ENCODE measurements around the gene SCAND1. TPM values are rescaled to one million over a fixed set of nuclear protein-coding genes. Genes with fewer than 3 reads are reported as not detected.

The SCAND1 gene
- total and polyA plus RNA-seq, 9 of the 15 experiments (the other 6 are each of a cell fraction or from before 2014, with no cell fraction given) = 0.08 to 94.0 (median 5.8) TPM

- TF ChIP-seq, protein P1, sequence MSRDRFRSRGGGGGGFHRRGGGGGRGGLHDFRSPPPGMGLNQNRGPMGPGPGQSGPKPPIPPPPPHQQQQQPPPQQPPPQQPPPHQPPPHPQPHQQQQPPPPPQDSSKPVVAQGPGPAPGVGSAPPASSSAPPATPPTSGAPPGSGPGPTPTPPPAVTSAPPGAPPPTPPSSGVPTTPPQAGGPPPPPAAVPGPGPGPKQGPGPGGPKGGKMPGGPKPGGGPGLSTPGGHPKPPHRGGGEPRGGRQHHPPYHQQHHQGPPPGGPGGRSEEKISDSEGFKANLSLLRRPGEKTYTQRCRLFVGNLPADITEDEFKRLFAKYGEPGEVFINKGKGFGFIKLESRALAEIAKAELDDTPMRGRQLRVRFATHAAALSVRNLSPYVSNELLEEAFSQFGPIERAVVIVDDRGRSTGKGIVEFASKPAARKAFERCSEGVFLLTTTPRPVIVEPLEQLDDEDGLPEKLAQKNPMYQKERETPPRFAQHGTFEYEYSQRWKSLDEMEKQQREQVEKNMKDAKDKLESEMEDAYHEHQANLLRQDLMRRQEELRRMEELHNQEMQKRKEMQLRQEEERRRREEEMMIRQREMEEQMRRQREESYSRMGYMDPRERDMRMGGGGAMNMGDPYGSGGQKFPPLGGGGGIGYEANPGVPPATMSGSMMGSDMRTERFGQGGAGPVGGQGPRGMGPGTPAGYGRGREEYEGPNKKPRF (IDR thresholded peaks at IDR 0.05; ENCODE audit: low read depth, low read length) = no peak
- TF ChIP-seq GTF2A2 (tag; IDR thresholded peaks at IDR 0.05) (no peak), ZNF766 (CRISPR knock-in tag; conservative IDR thresholded peaks at IDR 0.05) (no peak), MYC (IDR thresholded peaks at IDR 0.05; ENCODE audit: low read depth, low read length) (no peak), MYC (CRISPR knock-in tag; IDR thresholded peaks at IDR 0.05; ENCODE audit: borderline replicate concordance, low read depth) (no peak), IFI16 (CRISPR knock-in tag; IDR thresholded peaks at IDR 0.05) (no peak), SPI1 (IDR thresholded peaks at IDR 0.05; ENCODE audit: borderline replicate concordance, low read depth, low read length) (no peak), MCM3 (IDR thresholded peaks at IDR 0.05) (no peak), GATAD2B (IDR thresholded peaks at IDR 0.05; ENCODE audit: borderline replicate concordance) (no peak), CHAMP1 (IDR thresholded peaks at IDR 0.05) (no peak), BDP1 (IDR thresholded peaks at IDR 0.05; ENCODE audit: insufficient read depth, insufficient read length) (no peak), CTBP1 (IDR thresholded peaks at IDR 0.05; ENCODE audit: borderline replicate concordance) (peak; percentile 63), CBFB (CRISPR knock-in tag; IDR thresholded peaks at IDR 0.05) (no peak), WHSC1 (IDR thresholded peaks at IDR 0.05; ENCODE audit: low read length) (no peak), E2F6 (IDR thresholded peaks at IDR 0.05; ENCODE audit: borderline replicate concordance in 1 of 2, extremely low read depth in 1 of 2, insufficient read depth in 1 of 2, insufficient read length in 1 of 2, low read depth in 1 of 2, low read length in 1 of 2, poor library complexity in 1 of 2, severe bottlenecking in 1 of 2) (no peak), PBX2 (CRISPR knock-in tag; IDR thresholded peaks at IDR 0.05; ENCODE audit: low read depth) (no peak), PBX2 (tag; conservative IDR thresholded peaks at IDR 0.05; ENCODE audit: low read depth) (peak; percentile 61), OTX1 (CRISPR knock-in tag; IDR thresholded peaks at IDR 0.05) (no peak), CBX1 (IDR thresholded peaks at IDR 0.05; ENCODE audit: low read depth) (no peak), CBX5 (IDR thresholded peaks at IDR 0.05; ENCODE audit: borderline replicate concordance, low read depth) (no peak), MIER1 (IDR thresholded peaks at IDR 0.05; ENCODE audit: low read depth) (no peak), KDM5B (IDR thresholded peaks at IDR 0.05; ENCODE audit: insufficient replicate concordance, low read depth, low read length) (no peak), ZBTB17 (CRISPR knock-in tag; IDR thresholded peaks at IDR 0.05) (no peak)
Observed at GRCh38 chr20:35994994-35995453, 40.7 kb upstream of the SCAND1 start (continued).

Data from K562 (cell line).